NCI-H1417 (cell line): ENCODE data around the gene SYCE3.
"Not testable (repeated sequence)": the region's sequence is repeated elsewhere in the genome, so short reads cannot be mapped to it uniquely, and the experiment has no call there.

Experiments used
- DNase-seq, 3 experiments: peaks; one replicate each; lab custom pipeline; 2025; lab: John Stamatoyannopoulos, UW

Gene SYCE3

GRCh38 chr22:50548921-50549790, 13.6 kb downstream of the SYCE3 start:
- no peak for DNase-seq

GRCh38 chr22:50548040-50548920, 14.4 kb downstream of the SYCE3 start:
- no peak for DNase-seq

- no peak for DNase-seq
Observed at GRCh38 chr22:50547263-50547985, 15.3 kb downstream of the SYCE3 start.

- no peak for DNase-seq
Observed at GRCh38 chr22:50546326-50547262, 16.1 kb downstream of the SYCE3 start.

GRCh38 chr22:50545522-50546325, 17.0 kb downstream of the SYCE3 start, which contains the start of gene KLHDC7B:
Gene KLHDC7B (plus strand): TSS chr22:50545899. CDS start chr22:50546244, 345 bp downstream.
- DNase-seq = no peak

GRCh38 chr22:50544746-50545253, 17.9 kb downstream of the SYCE3 start:
- DNase-seq = no peak

GRCh38 chr22:50544078-50544745, 18.5 kb downstream of the SYCE3 start:
- DNase-seq = peak; percentile 6 to 26 (median 20)

- no peak for DNase-seq
Observed at GRCh38 chr22:50542416-50542927, 20.2 kb downstream of the SYCE3 start.

GRCh38 chr22:50541667-50542026, 21.1 kb downstream of the SYCE3 start:
- not testable (repeated sequence) for DNase-seq

- DNase-seq = no peak
Observed at GRCh38 chr22:50540381-50540780, 22.3 kb downstream of the SYCE3 start.

GRCh38 chr22:50537765-50538164, 25.0 kb downstream of the SYCE3 start:
- no peak for DNase-seq

- no peak for DNase-seq
Observed at GRCh38 chr22:50536226-50536625, 26.5 kb downstream of the SYCE3 start.

GRCh38 chr22:50535113-50535512, 27.6 kb downstream of the SYCE3 start:
- DNase-seq = no peak

GRCh38 chr22:50533856-50534711, 28.6 kb downstream of the SYCE3 start:
- not testable (repeated sequence) for DNase-seq

GRCh38 chr22:50532824-50533796, 29.6 kb downstream of the SYCE3 start:
- no peak for DNase-seq

GRCh38 chr22:50531962-50532674, 30.6 kb downstream of the SYCE3 start:
- DNase-seq = peak in 2 of 3 experiments; percentile 56 to 61
